Naive thymus-derived CD8-positive, alpha-beta T cell (primary cell): ENCODE measurements around the gene ABL2. TPM values are rescaled to one million over a fixed set of nuclear protein-coding genes. Genes with fewer than 3 reads are reported as not detected.
A peak's percentile ranks its signal among the peaks of the same experiment; 100 is the strongest.
"Not testable (repeated sequence)": the region's sequence is repeated elsewhere in the genome, so short reads cannot be mapped to it uniquely, and the experiment has no call there.

ENCODE experiments used
- ATAC-seq, 2 donors: fragments of 150-1000 bp; cut with Tn5 transposase in 1 of 2; sonication (Bioruptor Pico), chemical (Tn5 transposase) in 1 of 2; 1 replicate in 1 of 2; 2 replicates in 1 of 2; pipeline ENCODE4 v1.10.0; 2021; ENCODE audit warnings: mild to moderate bottlenecking in 2 of 2, moderate library complexity in 2 of 2
- POLR2A ChIA-PET: fragments of 350-600 bp; sonication (Branson Sonifier 250); formaldehyde crosslinking; loops from one replicate; lab custom pipeline; 2021; ENCODE audit warnings: antibody characterized with exemption; lab: Charles Lee
- DNase-seq, 10 donors: peaks; one replicate each; pipeline versions ENCODE4 v3.0.0 to v3.0.0-alpha.2; 2020 to 2022
- H3K27ac Mint-ChIP-seq, 10 donors: one replicate each; pipeline ENCODE4 v1.8.0; 2020 to 2022; ENCODE audit warnings: mild to moderate bottlenecking in 10 of 10, mixed read lengths in 10 of 10, moderate library complexity in 4 of 10, inconsistent platforms in 1 of 10
- H3K27me3 Mint-ChIP-seq, 5 donors: one replicate each; pipeline ENCODE4 v1.8.0; 2021 to 2022; ENCODE audit warnings: mixed read lengths in 5 of 5
- H3K36me3 Mint-ChIP-seq, 3 donors: one replicate each; pipeline ENCODE4 v1.8.0; 2020 to 2022; ENCODE audit warnings: mixed read lengths in 3 of 3, mild to moderate bottlenecking in 2 of 3, inconsistent platforms in 1 of 3
- H3K4me1 Mint-ChIP-seq, 4 donors: one replicate each; pipeline ENCODE4 v1.8.0; 2021 to 2022; ENCODE audit warnings: mixed read lengths in 4 of 4
- H3K4me3 Mint-ChIP-seq, 10 donors: one replicate each; pipeline ENCODE4 v1.8.0; 2020 to 2022; ENCODE audit warnings: mild to moderate bottlenecking in 10 of 10, mixed read lengths in 10 of 10, moderate library complexity in 6 of 10, inconsistent platforms in 1 of 10
- H3K9me3 Mint-ChIP-seq, 9 donors: one replicate each; pipeline ENCODE4 v1.8.0; 2020 to 2022; ENCODE audit warnings: mixed read lengths in 9 of 9, mild to moderate bottlenecking in 3 of 9, inconsistent platforms in 1 of 9, moderate library complexity in 1 of 9
- polyA plus RNA-seq, 3 donors: library from polyadenylated mRNA; unstranded; fragments of 300-500 nt; fragmentation: Illumina TruSeq; gene quantifications; one replicate each; pipeline ENCODE4 v1.2.3, GENCODE V29; 2021
- total RNA-seq, 8 experiments: library from RNA in 2 of 8; stranded (reverse) in 2 of 8; gene quantifications; one replicate each; pipeline ENCODE4 v1.2.3 and lab custom pipeline; 2021 to 2026

Gene ABL2
- total and polyA plus RNA-seq, 5 experiments from 2014 or later = 0.45 to 19.3 (median 2.2) TPM

GRCh38 chr1:179143322-179143721 is 86.2 kb downstream of the ABL2 start:
- H3K4me1 Mint-ChIP-seq = peaks cover 25 to 48% (median 45%) of the 10 kb centered on the region in 4 donors
- ATAC-seq (peak; percentile 51 to 65), DNase-seq (peak in 2 of 10 donors; percentile 34 to 40)
- H3K36me3 Mint-ChIP-seq = peaks cover 0 to 14% (median 4%) of the 10 kb centered on the region in 3 donors
- POLR2A ChIA-PET = no interaction called here
- H3K9me3 Mint-ChIP-seq = no peaks in the 10 kb centered on the region
- H3K4me3 Mint-ChIP-seq = peak overlapping the region in 1 of 10 donors; percentile 19
- H3K27me3 Mint-ChIP-seq = no peaks in the 10 kb centered on the region
- peak overlapping the region in 6 of 10 donors; percentile 64 to 93 (median 74) for H3K27ac Mint-ChIP-seq

- POLR2A ChIA-PET = no interaction called here
These were observed 86.6 kb downstream of the ABL2 start for GRCh38 chr1:179142889-179143299.

GRCh38 chr1:179141592-179142251 is 87.8 kb downstream of the ABL2 start:
- Mint-ChIP-seq H3K4me3 (peak overlapping the region; percentile 0 to 75 (median 54)), H3K36me3 (peaks cover 0 to 3% (median 0%) of the 10 kb centered on the region in 3 donors), H3K27me3 (no peaks in the 10 kb centered on the region), H3K4me1 (peaks cover 25 to 48% (median 45%) of the 10 kb centered on the region in 4 donors), H3K9me3 (no peaks in the 10 kb centered on the region), H3K27ac (peak overlapping the region; percentile 27 to 95 (median 84))
- DNase-seq (no peak), ATAC-seq (peak; percentile 42 to 71)
- POLR2A ChIA-PET = interaction anchor here (0.9 kb wide), 1 partner anchor 13 kb away, joined by 3 read pairs; no protein-coding TSS in a partner anchor

More at GRCh38 chr1:179142889-179143299, 86.6 kb downstream of the ABL2 start:
- H3K4me1 Mint-ChIP-seq = peaks cover 25 to 48% (median 45%) of the 10 kb centered on the region in 4 donors
- no peaks in the 10 kb centered on the region for H3K9me3 Mint-ChIP-seq
- H3K27me3 Mint-ChIP-seq = no peaks in the 10 kb centered on the region
- peak overlapping the region in 8 of 10 donors; percentile 15 to 54 (median 26) for H3K4me3 Mint-ChIP-seq
- peaks cover 0 to 9% (median under 1%) of the 10 kb centered on the region in 3 donors for H3K36me3 Mint-ChIP-seq
- ATAC-seq = peak; percentile 48 to 50
- peak in 1 of 10 donors; percentile 5 for DNase-seq
- H3K27ac Mint-ChIP-seq = peak overlapping the region; percentile 64 to 93 (median 81)

GRCh38 chr1:179138755-179139154 is 90.7 kb downstream of the ABL2 start:
- ATAC-seq, H3K4me3 Mint-ChIP-seq, H3K27ac Mint-ChIP-seq, H3K27me3 Mint-ChIP-seq, H3K9me3 Mint-ChIP-seq, DNase-seq, POLR2A ChIA-PET, H3K36me3 Mint-ChIP-seq: not testable (repeated sequence)
- H3K4me1 Mint-ChIP-seq = peaks cover 17 to 35% (median 33%) of the 10 kb centered on the region in 4 donors

GRCh38 chr1:179137617-179138255 is 91.7 kb downstream of the ABL2 start:
- H3K27me3 Mint-ChIP-seq = no peaks in the 10 kb centered on the region
- no peak overlapping the region for H3K4me3 Mint-ChIP-seq
- H3K27ac Mint-ChIP-seq = no peak overlapping the region
- peaks cover 17 to 27% (median 27%) of the 10 kb centered on the region in 4 donors for H3K4me1 Mint-ChIP-seq
- POLR2A ChIA-PET = interaction anchor here (1.2 kb wide), 1 partner anchor 55 kb away, joined by 3 read pairs; no protein-coding TSS in a partner anchor
- no peaks in the 10 kb centered on the region for H3K9me3 Mint-ChIP-seq
- H3K36me3 Mint-ChIP-seq = no peaks in the 10 kb centered on the region
- DNase-seq (no peak), ATAC-seq (no peak)

GRCh38 chr1:179135707-179136106 is 93.8 kb downstream of the ABL2 start:
- H3K27ac Mint-ChIP-seq, H3K36me3 Mint-ChIP-seq, ATAC-seq, H3K4me3 Mint-ChIP-seq, POLR2A ChIA-PET, DNase-seq, H3K27me3 Mint-ChIP-seq, H3K9me3 Mint-ChIP-seq: not testable (repeated sequence)
- H3K4me1 Mint-ChIP-seq = peaks cover 9 to 14% (median 11%) of the 10 kb centered on the region in 4 donors

- POLR2A ChIA-PET, ATAC-seq: not testable (repeated sequence)
These were observed 94.3 kb downstream of the ABL2 start for GRCh38 chr1:179135168-179135567.

GRCh38 chr1:179129702-179130473 is 99.6 kb downstream of the ABL2 start:
- Mint-ChIP-seq H3K9me3 (no peaks in the 10 kb centered on the region), H3K27ac (peak overlapping the region; percentile 84 to 98 (median 96)), H3K27me3 (no peaks in the 10 kb centered on the region), H3K4me3 (peak overlapping the region; percentile 63 to 88 (median 79)), H3K4me1 (peaks cover 7 to 20% (median 18%) of the 10 kb centered on the region in 4 donors), H3K36me3 (peaks cover 0 to 9% (median 7%) of the 10 kb centered on the region in 3 donors)
- ATAC-seq (peak; percentile 96), DNase-seq (peak in 5 of 10 donors; percentile 16 to 73 (median 63))
- POLR2A ChIA-PET = interaction anchor here (0.5 to 1.9 kb wide), 6 partner anchors 12 to 236 kb away, joined by 3 to 6 read pairs (median 4); partner anchors contain the start of genes AXDND1 and SOAT1

More at GRCh38 chr1:179135168-179135567, 94.3 kb downstream of the ABL2 start:
- not testable (repeated sequence) for H3K27me3 Mint-ChIP-seq, DNase-seq, H3K4me3 Mint-ChIP-seq, H3K36me3 Mint-ChIP-seq, H3K9me3 Mint-ChIP-seq, H3K27ac Mint-ChIP-seq
- H3K4me1 Mint-ChIP-seq = peaks cover 8 to 14% (median 9%) of the 10 kb centered on the region in 4 donors

GRCh38 chr1:179128520-179128919 is 101.0 kb downstream of the ABL2 start:
- DNase-seq (no peak), ATAC-seq (no peak)
- H3K9me3 Mint-ChIP-seq = no peaks in the 10 kb centered on the region
- H3K4me3 Mint-ChIP-seq = peak overlapping the region in 1 of 10 donors; percentile 15
- H3K4me1 Mint-ChIP-seq = peaks cover 7 to 20% (median 18%) of the 10 kb centered on the region in 4 donors
- POLR2A ChIA-PET = interaction anchor here (0.6 to 1.4 kb wide), 3 partner anchors 10 to 166 kb away, joined by 3 read pairs; no protein-coding TSS in a partner anchor
- peak overlapping the region in 9 of 10 donors; percentile 35 to 97 (median 74) for H3K27ac Mint-ChIP-seq
- H3K36me3 Mint-ChIP-seq = peaks cover 0 to 15% (median 9%) of the 10 kb centered on the region in 3 donors
- H3K27me3 Mint-ChIP-seq = no peaks in the 10 kb centered on the region

- Mint-ChIP-seq H3K9me3 (no peaks in the 10 kb centered on the region), H3K36me3 (peaks cover 0 to 16% (median 9%) of the 10 kb centered on the region in 3 donors), H3K4me1 (peaks cover 4 to 20% (median 18%) of the 10 kb centered on the region in 4 donors), H3K27ac (peak overlapping the region in 4 of 10 donors; percentile 25 to 47 (median 39)), H3K4me3 (peak overlapping the region in 1 of 10 donors; percentile 22), H3K27me3 (no peaks in the 10 kb centered on the region)
- POLR2A ChIA-PET = no interaction called here
- DNase-seq (no peak), ATAC-seq (no peak)
These were observed 102.1 kb downstream of the ABL2 start for GRCh38 chr1:179127163-179127895.

- Mint-ChIP-seq H3K9me3 (no peaks in the 10 kb centered on the region), H3K36me3 (peaks cover 0 to 16% (median 9%) of the 10 kb centered on the region in 3 donors), H3K27me3 (no peaks in the 10 kb centered on the region), H3K27ac (peak overlapping the region in 1 of 10 donors; percentile 25), H3K4me3 (no peak overlapping the region), H3K4me1 (peaks cover 4 to 20% (median 18%) of the 10 kb centered on the region in 4 donors)
- no peak for ATAC-seq
- POLR2A ChIA-PET = no interaction called here
- DNase-seq = no peak
These were observed 103.0 kb downstream of the ABL2 start for GRCh38 chr1:179126338-179127060.
